ENCODE results near the gene EPAS1.
A peak's percentile ranks its signal among the peaks of the same experiment; 100 is the strongest.

Gene EPAS1

DNA sequence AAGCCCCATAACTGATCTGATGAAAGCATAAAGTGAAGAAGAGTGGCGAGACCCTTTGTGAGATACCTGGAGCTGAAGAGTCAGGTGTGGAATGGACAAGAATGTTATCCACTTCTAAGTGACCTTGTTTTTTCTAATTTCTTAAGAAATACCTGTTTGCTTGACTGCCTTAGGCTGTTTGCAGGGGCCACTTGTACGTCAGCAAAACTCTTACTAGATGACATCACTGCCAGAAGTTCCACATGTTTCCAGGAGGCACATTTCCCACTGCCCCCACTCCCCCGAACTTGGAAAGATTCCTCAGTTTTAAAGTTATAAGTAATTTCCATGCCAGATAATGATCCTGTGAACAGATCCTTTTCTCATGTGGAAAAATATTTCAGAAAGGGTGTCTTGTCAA lies 8.0 kb downstream of the EPAS1 start:
- H3K27me3 ChIP-seq (ENCODE audit: insufficient read depth, poor library complexity, severe bottlenecking) = no peaks in the 10 kb centered on the region
- peak overlapping the region; percentile 97 for H3K27ac ChIP-seq (ENCODE audit: poor library complexity, severe bottlenecking)
- peaks cover 24% of the 10 kb centered on the region for H3K36me3 ChIP-seq (ENCODE audit: low read depth)
- ATAC-seq (ENCODE audit: low read depth) (no peak), DNase-seq (ENCODE audit: low spot score) (no peak)
- H3K4me1 ChIP-seq (ENCODE audit: insufficient read depth, poor library complexity, severe bottlenecking) = peaks cover 87% of the 10 kb centered on the region
- no peaks in the 10 kb centered on the region for H3K9me3 ChIP-seq (ENCODE audit: severe bottlenecking)
- TF ChIP-seq, protein P1, sequence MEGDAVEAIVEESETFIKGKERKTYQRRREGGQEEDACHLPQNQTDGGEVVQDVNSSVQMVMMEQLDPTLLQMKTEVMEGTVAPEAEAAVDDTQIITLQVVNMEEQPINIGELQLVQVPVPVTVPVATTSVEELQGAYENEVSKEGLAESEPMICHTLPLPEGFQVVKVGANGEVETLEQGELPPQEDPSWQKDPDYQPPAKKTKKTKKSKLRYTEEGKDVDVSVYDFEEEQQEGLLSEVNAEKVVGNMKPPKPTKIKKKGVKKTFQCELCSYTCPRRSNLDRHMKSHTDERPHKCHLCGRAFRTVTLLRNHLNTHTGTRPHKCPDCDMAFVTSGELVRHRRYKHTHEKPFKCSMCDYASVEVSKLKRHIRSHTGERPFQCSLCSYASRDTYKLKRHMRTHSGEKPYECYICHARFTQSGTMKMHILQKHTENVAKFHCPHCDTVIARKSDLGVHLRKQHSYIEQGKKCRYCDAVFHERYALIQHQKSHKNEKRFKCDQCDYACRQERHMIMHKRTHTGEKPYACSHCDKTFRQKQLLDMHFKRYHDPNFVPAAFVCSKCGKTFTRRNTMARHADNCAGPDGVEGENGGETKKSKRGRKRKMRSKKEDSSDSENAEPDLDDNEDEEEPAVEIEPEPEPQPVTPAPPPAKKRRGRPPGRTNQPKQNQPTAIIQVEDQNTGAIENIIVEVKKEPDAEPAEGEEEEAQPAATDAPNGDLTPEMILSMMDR (IDR thresholded peaks at IDR 0.05; ENCODE audit: poor library complexity, severe bottlenecking) = no peak
- no peak overlapping the region for H3K4me3 ChIP-seq (ENCODE audit: severe bottlenecking)

DNA sequence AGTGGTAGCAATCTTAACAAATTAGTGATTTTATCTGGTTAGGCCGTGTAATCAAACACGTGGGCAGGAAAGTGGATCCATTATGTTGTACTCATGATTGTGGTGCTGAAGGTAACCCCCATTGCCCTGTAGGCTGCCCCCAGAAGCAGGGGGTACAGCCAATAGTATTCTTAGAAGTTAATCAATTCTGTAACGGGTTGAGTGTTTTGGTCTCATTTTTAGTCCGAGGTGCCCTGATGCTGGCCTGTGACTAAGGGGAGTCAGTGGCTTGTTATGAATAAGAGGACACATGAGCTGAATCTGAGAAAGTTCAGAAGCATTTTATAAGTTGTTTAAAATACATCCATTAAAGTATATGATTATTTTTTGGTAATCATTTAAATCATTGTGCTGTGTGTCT lies 8.6 kb downstream of the EPAS1 start:
- DNase-seq (ENCODE audit: low spot score) = no peak
- Histone ChIP-seq H3K9me3 (ENCODE audit: severe bottlenecking) (no peaks in the 10 kb centered on the region), H3K27ac (ENCODE audit: poor library complexity, severe bottlenecking) (peak overlapping the region; percentile 97), H3K27me3 (ENCODE audit: insufficient read depth, poor library complexity, severe bottlenecking) (no peaks in the 10 kb centered on the region), H3K4me1 (ENCODE audit: insufficient read depth, poor library complexity, severe bottlenecking) (peaks cover 87% of the 10 kb centered on the region), H3K36me3 (ENCODE audit: low read depth) (peaks cover 24% of the 10 kb centered on the region), H3K4me3 (ENCODE audit: severe bottlenecking) (no peak overlapping the region)
- no peak for ATAC-seq (ENCODE audit: low read depth)
- TF ChIP-seq, protein P1 (IDR thresholded peaks at IDR 0.05; ENCODE audit: poor library complexity, severe bottlenecking) = no peak

DNA sequence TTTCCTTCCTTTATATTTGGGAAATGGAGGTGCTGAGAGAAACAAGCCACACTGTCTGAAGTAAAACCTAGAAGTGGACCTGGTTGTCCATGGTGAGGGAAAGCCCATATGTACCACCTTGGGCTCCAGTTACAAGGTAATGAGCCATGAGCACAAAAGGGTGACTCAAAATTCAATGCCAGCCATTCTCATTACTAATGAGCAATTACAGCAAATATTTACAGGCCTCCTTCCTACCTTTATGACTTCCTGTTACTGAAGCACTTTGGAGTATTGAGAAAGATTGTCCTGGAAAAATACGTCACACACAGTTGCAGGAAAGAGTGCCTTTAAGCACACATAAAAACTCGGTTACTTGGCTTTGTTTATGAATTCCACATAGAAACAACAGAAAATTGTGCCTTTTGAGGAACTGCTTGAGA lies 9.1 kb downstream of the EPAS1 start:
- ATAC-seq (ENCODE audit: low read depth) (peak; percentile 80), DNase-seq (ENCODE audit: low spot score) (no peak)
- H3K9me3 ChIP-seq (ENCODE audit: severe bottlenecking) = no peaks in the 10 kb centered on the region
- peaks cover 24% of the 10 kb centered on the region for H3K36me3 ChIP-seq (ENCODE audit: low read depth)
- peak overlapping the region; percentile 97 for H3K27ac ChIP-seq (ENCODE audit: poor library complexity, severe bottlenecking)
- no peaks in the 10 kb centered on the region for H3K27me3 ChIP-seq (ENCODE audit: insufficient read depth, poor library complexity, severe bottlenecking)
- TF ChIP-seq, protein P1 (IDR thresholded peaks at IDR 0.05; ENCODE audit: poor library complexity, severe bottlenecking) = no peak
- H3K4me3 ChIP-seq (ENCODE audit: severe bottlenecking) = no peak overlapping the region
- peaks cover 90% of the 10 kb centered on the region for H3K4me1 ChIP-seq (ENCODE audit: insufficient read depth, poor library complexity, severe bottlenecking)

DNA sequence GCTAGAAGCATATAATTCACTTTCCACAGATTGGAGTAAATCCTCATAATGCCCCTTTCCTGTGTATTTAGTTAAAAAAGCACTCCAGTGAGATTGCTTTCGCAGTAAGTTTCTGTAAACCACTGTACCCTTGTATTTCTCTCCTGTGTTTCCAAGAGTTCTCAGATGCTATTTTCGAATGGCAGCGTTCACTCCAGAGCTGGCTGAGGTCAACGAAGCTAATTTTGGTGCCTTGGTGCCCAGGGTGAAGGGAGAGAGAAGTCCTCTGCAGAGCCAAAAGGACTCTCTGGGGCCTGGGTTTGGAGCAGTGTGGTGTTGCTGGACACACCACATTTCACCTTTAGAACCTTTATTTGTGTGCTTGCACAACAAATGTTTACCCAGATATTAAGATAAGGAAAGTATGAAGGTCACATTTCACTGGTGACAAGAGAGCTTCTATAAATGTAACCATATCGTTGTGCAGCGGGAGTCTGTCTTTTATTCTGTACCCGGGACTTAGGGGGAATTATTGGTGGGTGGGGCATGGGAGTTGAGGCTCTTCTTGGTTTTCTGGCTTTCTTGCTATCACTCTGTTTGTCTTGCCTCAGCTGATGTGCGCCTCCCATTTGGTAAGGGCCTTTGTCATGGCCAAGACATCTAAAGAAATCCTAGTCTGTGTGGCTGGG lies 9.9 kb downstream of the EPAS1 start:
- H3K27me3 ChIP-seq (ENCODE audit: insufficient read depth, poor library complexity, severe bottlenecking) = no peaks in the 10 kb centered on the region
- peaks cover 93% of the 10 kb centered on the region for H3K4me1 ChIP-seq (ENCODE audit: insufficient read depth, poor library complexity, severe bottlenecking)
- peaks cover 24% of the 10 kb centered on the region for H3K36me3 ChIP-seq (ENCODE audit: low read depth)
- TF ChIP-seq, protein P1 (IDR thresholded peaks at IDR 0.05; ENCODE audit: poor library complexity, severe bottlenecking) = no peak
- H3K9me3 ChIP-seq (ENCODE audit: severe bottlenecking) = no peaks in the 10 kb centered on the region
- DNase-seq (ENCODE audit: low spot score) (no peak), ATAC-seq (ENCODE audit: low read depth) (no peak)
- H3K27ac ChIP-seq (ENCODE audit: poor library complexity, severe bottlenecking) = peak overlapping the region; percentile 97
- H3K4me3 ChIP-seq (ENCODE audit: severe bottlenecking) = no peak overlapping the region

DNA sequence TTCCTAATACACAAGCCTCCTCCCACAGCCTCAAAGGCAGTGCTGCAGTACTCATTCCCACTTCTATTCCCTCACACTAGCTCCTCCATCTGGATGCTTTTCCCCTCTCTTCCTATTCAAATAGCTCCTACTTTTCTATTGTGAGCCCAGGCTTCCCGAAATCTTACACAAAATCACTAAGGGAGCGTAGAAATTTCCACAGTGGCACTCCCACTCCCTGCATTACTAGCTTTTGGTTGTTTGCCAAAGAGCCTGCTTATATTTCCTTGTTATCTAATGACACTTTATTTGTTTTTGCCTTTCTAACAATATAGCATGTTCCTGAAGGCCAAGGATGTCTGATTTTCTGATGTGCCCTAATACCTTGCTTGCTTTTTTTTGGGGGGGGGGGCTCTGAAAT lies 10.9 kb downstream of the EPAS1 start:
- TF ChIP-seq, protein P1 (IDR thresholded peaks at IDR 0.05; ENCODE audit: poor library complexity, severe bottlenecking) = no peak
- Histone ChIP-seq H3K9me3 (ENCODE audit: severe bottlenecking) (no peaks in the 10 kb centered on the region), H3K4me3 (ENCODE audit: severe bottlenecking) (no peak overlapping the region), H3K27ac (ENCODE audit: poor library complexity, severe bottlenecking) (peak overlapping the region; percentile 97), H3K4me1 (ENCODE audit: insufficient read depth, poor library complexity, severe bottlenecking) (peaks cover 100% of the 10 kb centered on the region), H3K27me3 (ENCODE audit: insufficient read depth, poor library complexity, severe bottlenecking) (no peaks in the 10 kb centered on the region), H3K36me3 (ENCODE audit: low read depth) (peaks cover 24% of the 10 kb centered on the region)
- DNase-seq (ENCODE audit: low spot score) (no peak), ATAC-seq (ENCODE audit: low read depth) (no peak)

All from RWPE2 (cell line).